Putamen (tissue), 1 donor: ENCODE measurements around the gene SEMA4G.

Experiments used
- DNase-seq: peaks from one replicate; pipeline ENCODE4 v3.0.0-alpha.2; 2016; ENCODE audit warnings: low spot score

Gene SEMA4G, protein sequence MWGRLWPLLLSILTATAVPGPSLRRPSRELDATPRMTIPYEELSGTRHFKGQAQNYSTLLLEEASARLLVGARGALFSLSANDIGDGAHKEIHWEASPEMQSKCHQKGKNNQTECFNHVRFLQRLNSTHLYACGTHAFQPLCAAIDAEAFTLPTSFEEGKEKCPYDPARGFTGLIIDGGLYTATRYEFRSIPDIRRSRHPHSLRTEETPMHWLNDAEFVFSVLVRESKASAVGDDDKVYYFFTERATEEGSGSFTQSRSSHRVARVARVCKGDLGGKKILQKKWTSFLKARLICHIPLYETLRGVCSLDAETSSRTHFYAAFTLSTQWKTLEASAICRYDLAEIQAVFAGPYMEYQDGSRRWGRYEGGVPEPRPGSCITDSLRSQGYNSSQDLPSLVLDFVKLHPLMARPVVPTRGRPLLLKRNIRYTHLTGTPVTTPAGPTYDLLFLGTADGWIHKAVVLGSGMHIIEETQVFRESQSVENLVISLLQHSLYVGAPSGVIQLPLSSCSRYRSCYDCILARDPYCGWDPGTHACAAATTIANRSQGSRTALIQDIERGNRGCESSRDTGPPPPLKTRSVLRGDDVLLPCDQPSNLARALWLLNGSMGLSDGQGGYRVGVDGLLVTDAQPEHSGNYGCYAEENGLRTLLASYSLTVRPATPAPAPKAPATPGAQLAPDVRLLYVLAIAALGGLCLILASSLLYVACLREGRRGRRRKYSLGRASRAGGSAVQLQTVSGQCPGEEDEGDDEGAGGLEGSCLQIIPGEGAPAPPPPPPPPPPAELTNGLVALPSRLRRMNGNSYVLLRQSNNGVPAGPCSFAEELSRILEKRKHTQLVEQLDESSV

DNA sequence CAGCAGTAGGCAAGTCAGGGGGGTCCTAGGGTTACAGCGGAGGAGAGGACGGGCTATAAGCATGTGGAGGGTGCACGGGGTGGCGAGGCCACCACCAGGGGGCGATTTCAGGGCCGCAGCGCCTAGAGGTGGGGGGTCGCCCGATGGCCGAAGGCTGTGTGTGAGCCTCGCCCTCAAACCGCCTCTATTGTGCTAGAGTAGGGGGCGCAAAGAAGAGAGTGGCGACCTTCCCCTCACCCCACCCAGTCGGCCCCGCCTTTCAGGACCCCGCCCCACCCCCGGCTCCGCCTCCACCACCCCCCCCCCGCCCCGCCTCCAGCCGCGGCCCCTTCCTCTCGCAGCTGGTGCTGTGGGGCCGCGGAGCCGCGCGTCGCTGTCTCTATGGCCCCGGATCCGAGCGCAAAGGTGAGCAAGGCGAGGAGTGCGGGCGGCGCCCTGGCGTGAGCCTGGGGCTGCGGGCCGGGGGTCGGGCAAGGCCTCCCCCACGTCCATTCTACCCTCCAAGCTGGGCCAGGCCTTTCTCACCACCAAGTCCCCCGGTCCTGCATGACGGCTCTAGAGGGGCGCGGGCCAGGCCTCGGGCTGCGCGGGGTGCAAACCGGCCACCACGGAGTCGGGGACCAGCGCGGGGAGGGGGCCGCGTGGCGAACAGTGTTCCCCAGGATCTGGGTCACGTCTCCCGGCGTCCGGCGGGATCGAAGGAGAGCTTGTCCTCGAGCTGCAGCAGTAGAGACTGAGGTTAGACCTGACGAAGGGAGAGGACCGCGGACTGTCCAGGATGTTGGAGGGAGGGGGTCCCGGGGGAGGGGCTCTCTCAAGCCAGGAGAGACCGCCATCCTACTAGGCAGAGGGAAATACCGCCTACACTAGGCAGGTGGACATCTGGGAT, at the start of gene SEMA4G:
TSS of gene SEMA4G (plus strand) at position 318 of the 889 bp plus-strand sequence. CDS start 3,409 bp downstream, outside the sequence.
- no peak for DNase-seq

DNA sequence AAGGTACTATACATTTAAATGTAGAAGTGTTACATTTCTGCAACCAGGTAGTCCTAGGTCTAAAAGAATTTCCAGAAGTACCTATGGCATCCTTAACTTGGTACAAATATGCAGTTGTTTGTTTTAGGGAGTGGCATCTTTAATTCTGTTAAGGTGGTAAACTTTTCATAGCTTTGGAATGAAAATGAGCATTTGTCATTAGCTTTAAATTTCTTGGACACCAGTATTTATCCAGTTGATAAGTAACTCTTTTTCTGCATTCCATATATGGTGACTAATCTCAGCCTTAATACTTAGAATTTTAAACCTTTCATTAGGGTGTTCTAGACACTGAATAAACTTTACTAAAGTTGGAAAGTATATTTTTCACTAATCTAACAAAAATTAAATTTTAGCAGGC, 45.7 kb upstream of the SEMA4G start:
- no peak for DNase-seq

DNA sequence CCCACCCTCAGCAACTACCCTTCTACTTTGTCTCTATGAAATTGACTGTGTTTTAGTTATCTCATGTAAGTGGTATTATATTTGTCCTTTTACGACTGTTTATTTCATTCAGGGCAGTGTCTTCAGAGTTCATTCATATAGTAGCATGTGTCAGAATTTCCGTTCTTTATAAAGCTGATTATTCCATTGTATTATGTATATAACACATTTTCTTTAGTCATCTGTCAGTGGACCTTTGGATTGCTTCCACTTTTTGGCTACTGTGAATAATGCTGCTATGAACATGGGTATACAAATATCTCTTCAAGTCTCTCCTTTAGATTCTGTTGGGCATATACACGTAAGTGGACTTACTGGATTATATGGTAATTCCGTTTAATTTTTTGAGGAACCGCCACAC, 42.0 kb upstream of the SEMA4G start:
- no peak for DNase-seq

DNA sequence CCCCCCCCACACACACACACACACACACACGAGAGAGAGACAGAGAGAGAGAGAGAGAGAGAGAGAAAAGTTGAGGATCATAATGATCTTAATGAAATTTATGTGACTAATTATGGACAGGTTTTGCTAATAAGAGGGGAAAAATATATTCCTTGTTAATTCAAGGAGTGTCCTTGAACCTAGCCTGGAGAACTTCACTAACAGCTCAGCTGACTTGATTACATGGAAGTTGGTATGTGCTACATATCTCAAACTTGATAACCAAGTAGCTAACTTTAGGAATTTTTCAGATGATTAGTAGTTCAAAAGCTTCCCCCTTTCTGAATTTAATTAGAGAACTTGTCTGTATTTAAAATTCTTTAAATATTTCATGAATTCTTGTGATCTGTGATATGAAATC, 41.3 kb upstream of the SEMA4G start:
- DNase-seq: no peak

DNA sequence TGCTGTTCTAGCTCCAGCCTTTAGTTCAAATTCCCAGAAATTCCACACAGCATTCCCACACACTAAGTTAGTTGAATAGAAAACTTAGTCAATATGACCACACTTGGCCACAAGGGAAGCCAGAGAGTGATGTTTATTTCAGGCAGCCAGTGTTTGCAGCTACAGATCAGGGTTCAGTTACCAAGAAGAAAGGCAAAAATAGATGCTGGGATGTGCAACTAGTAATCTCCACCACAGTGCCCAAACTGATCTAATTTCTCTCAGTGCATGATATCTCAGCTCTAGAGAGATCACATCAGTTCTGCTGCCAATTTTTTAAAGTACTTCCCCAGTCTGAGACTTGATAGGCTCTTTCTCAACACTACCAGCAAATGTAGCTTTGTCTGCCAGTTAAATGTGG, 38.9 kb upstream of the SEMA4G start:
- no peak for DNase-seq

DNA sequence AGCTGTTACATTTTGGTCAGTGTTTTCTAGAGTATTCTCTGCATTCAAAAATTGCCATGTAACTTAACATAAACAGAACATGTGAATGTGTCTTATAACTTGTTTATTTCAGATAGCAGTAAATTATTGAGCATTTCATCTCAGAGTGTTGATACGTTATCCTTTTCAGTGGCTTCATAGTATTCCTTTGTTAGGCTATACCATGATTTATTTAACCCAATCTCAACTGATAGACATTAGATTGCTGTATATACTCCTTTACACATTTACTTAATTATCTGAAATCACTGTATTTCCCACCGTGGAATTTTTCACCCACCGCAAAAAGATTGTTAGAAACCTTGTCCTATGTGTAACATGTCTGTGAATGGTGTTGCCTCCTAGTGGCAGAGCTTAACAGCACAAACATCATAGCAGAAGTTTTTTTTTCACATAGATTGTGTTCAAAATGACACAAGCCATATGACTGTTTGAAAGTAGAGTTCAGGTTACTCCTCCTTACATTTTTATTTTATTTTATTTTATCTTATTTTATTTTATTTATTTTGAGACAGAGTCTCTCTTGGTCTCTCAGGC, 35.1 kb upstream of the SEMA4G start:
- DNase-seq: no peak

DNA sequence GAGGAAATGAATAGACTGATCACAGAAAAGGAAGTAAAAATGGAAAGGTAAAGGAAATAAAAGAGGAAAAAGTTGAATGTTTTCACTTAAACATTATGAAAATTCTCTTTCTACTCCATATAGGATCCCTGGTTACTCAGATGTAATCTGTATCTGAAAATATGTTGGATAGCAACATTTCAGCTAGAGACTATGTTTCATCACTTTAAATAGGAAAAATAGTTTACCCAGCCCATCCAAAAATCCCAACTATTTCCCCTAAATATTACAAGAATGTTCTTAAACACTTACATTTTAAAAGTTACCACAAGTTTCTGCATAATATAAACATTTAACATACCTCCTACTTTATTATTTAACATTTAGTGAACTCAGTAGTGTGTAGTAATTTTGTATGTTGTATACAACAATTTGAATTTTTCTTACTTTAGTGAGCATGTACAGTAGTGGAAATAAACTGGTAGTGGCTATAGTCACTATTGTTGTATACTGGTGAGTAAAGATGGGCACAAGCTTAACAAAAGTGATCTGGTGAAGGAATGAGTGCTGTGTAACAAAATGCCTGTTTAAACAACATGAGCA, 29.4 kb upstream of the SEMA4G start:
- no peak for DNase-seq

DNA sequence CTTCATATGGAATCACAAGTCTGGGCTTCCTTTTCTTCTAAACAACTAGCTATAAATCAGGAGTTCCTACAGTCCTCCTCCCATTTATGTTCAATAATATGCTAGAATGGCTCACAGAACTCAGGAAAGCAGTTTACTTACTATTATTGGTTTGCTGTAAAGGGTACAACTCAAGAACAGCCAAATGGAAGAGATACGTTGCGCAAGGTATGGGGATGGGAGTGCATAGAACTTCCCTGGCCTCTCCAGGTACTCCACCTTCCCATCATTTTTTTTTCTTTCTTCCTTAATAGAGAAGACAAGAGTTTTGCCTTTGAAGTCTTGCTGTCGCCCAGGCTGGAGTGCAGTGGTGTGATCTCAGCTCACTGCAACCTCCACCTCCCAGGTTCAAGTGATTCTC, 27.1 kb upstream of the SEMA4G start:
- no peak for DNase-seq

DNA sequence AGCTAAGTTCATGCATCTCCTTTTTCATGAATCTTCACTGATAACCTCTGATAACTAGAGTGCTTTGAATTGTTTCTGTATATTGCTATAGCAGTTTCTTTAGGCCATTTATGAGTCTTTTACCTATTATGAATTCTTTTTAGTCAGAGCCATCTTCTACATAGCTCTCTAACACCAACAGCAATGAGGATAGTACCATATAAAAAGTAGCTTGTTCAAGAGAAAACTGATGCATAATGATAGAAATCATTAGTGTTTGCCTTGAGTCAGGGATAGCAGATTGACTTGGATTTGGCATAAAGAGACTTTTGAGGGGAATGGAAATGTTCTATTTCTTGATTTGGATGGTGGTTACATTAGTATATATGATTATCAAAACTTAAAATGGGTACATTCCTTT, 25.8 kb upstream of the SEMA4G start:
- DNase-seq: no peak

DNA sequence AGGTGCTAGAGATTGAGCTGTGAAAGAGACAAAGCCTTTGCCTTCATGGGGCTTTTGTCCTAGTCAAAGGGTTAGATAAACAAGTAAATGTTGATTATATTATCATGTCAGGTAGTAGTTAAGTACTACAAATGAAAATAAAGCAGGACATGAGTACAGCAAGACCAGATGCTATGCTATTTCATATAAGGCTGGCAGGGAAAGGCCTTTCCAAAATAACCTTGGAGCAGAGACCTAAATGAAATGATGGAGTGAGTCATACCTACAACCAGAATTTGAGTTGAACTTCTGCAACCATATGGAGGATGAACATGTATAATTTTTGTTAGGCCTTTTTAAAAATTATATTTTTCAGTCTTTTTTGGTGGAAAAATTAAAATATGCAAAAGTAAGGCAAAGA, 23.6 kb upstream of the SEMA4G start:
- DNase-seq: no peak

DNA sequence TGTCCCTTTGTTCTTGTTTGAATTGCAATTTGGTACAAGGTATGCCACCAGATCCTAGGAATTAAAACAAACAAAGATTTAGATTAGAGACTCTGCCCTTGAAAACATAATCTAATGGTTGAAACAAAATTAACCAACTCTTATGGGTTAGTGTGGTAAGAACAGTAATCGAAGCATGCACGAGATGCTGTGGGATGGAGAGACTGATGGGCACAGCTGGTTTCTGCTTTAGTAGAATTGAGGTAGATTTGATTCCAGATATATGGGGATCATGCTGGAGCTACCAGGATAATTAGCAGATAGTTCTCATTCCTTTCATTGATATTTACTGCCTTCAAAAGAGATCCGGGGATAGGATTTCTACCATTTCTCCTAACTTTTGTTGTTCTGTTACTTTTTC, 20.4 kb upstream of the SEMA4G start:
- no peak for DNase-seq

DNA sequence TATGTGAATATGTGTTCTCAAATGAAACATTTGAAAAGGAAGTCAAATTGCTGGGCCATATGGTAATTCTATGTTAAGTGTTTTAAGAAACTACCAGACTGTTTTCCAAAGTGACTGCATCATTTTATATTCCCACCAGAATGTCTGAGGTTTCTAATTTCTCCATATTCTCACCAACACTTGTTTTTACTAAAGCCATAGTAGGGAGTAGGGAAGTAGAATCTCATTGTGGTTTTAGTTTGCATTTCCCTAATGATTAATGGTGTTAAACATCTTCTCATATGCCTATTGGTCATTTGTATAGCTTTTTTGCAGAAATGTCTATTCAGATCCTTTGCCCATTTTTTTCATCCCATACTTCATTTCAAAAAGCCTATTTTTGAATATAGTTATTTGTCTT, 9.1 kb upstream of the SEMA4G start:
- DNase-seq: no peak

DNA sequence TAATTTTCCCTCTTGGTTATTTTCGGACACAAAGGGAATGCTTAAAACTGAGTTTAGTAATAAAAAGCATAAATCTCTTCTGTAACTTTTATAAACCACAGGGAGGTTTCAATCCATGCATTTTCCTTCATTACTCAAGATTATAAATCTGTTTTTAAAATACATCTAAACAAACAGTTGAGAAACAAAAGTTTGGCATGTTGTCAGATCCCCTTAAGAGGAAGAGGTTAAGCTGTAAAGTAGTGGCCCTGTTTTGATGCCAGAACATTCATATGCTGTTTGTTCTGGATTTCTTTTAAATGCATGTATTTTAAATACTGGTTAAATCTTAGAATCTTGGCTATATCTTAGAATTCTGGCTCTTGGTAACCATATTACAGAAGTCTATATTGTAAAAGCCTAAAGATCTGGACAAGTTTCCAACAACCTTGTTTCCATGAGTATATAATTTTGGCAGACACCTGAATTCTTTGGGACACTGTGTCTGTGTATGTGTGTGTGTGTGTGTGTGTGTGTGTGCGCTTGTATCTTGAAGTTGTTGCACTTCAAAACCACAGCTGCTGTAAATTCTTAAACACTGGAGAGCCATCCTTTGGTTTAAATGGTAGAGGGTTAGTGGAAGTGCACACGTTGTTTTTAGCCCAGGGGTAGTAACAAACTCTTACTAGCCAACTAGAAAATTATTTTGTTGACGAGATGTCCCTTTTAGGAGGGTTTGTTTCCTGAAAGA, 6.8 kb upstream of the SEMA4G start:
- DNase-seq: no peak

DNA sequence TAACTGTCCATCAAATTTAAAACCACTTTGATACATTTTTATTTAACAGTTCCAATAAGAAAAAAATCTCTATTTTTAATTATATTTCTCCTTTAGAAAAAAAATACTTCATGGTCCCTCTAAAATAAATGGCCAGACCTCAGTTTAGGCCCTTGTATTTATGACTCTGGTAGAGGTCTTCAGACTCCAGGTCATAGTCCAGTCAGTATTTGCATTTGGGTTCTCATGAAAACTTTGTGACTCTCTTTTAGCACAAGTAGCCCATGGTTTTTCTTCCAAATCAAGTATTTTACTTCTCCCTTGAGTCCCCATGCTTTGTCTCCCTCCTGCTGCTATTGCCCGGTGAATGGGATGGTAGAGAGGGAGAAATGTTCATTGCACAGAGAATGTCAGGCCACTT, 5.5 kb upstream of the SEMA4G start:
- no peak for DNase-seq

DNA sequence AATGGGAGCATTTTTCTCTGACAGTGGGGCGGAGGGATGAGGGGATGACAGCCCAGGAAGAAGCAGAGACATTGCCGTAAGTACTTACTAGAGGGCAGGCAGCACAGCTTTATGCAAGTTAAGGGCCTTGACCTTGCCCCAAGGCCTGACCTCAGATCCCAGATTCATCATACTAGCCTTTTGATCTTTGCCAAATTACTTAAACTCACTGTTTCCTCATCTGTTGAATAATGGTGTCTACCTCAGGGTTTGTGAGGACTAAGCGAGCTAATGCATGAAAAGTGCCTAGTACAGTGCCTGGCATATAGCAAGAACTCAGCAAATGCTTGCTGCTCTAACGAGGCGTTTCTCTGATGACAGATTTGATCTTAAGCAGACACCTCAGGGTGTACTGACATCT, 3.5 kb upstream of the SEMA4G start:
- no peak for DNase-seq

DNA sequence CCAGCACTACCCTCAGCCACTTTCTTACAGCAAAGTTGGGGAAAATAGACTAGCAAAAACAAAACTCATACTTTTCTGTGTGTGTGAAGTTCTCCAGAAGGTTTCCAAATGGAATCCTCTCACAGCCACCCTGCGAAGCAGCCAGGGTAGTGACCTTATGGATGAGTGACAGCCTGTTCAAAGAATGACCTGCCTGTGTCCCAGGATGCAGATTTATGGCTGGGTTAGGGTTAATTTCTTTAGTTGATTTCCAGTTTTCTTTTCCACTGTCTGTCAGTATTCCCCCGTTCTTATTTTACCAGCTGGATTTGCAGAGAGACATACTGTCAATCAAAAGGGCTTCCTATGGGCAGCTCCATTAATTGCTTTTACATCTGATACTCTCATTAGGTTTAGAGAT, 2.4 kb upstream of the SEMA4G start:
- no peak for DNase-seq

DNA sequence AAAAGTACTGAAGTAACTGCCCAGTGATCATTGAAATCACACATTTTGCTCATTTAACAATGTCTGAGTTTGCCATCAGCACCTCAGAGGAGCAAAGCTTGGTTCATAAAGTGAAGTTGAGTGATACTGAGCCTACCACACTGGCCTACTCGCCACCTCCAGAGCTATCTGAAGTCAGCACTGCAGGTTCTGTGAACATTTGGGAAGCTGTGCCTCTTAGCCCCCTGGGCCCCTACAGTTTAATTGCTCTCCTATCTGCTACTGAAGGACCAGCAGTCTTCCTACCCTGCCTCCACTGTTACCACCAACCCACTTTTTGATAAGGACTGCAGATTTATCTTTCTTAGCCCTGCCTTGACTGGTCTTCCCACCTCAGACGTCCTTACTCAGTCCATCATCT, 2.0 kb upstream of the SEMA4G start:
- no peak for DNase-seq

DNA sequence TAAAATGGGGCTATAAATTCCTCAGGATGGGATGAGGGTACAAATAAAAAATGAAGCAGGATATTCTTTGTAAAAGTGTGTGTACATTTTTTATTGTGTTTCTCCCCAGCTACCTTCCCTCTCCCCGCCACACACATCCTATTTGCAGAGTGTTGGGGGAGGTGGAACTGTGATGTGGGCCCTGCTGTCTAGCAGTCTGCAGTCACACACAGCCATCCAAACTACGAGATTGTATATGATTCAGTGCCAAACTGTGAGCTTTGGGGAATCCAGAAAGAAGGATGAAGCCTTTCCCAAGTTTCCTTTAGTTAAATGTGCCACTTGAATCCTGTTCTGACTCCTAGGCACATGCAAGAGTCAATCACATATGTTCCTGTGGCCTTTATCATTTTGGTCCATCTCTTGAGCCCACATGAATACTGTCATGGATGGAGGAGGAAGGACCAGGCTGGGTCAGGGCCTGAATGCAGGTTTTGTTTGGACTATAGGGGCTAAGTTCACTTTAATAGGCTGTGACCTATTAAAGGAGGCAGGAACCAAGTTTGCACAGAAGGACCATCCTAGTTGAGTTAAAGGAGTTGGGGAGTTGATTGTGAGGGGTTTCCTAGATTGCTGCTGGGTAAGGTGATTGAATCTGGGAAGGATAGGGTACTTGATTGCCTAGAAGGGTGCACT, 1.1 kb upstream of the SEMA4G start:
- no peak for DNase-seq

DNA sequence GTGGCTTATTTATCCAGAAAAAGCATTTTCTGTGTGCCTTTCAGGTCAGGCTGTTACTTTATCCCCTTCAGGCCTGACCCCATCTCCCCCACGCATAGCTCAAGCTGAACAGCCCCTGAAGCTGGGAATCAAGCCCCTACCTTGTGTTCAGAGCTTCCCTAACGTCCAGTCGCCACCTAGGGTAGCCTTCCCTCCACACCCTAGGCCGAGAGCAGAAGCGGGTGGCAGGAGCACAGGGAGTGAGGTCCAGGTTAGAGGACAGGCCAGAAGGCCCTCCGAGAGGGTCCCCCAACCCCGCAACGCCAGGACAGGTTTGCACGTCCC, 479 bp upstream of the SEMA4G start:
- no peak for DNase-seq

DNA sequence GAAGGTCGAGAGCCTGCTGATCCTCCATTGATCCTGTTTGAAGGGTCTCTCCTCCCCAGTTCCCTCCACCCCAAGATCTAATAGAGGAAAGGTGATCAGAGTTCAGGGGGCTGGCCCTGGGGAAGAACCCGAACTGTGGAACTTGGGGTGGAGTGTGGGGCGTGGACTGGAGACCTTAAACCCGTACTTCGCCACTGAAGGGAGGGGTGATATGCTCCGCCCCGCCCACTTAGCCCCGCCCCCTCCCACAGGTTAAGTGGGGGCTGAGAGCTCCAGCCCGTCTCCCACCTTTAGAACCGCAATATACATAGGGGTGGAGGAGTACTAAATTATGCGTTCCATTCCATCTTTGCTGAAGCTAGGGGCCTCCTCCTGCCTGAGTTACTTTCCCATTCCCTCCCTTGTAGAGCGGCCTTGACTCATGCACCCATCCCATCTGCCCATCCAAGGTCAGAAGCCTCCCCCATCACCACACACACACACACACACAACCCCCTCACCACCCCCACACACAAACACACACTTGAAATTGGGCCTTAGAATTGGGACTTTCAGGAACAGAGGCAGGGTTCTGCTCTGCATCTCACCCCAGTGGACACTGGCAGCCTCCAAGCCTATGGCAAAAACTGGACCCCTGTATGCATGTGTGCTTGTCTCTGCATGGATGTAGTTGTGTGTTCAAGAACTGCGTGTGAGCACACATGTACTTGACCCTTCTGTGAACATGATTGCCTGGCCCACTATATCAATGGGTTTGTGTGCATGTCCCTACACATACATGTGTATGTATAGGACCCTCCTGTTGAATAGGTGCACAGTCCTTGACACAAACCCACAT, 991 bp downstream of the SEMA4G start:
- DNase-seq: no peak
